Lower leg skin (tissue), 4 donors: ENCODE measurements around the gene PSPC1. TPM values are rescaled to one million over a fixed set of nuclear protein-coding genes. Genes with fewer than 3 reads are reported as not detected.
A peak's percentile ranks its signal among the peaks of the same experiment; 100 is the strongest.
"Not testable (repeated sequence)": the region's sequence is repeated elsewhere in the genome, so short reads cannot be mapped to it uniquely, and the experiment has no call there.

ENCODE experiments used
- DNase-seq, 2 donors: peaks; one replicate each; pipeline ENCODE4 v3.0.0-alpha.2; 2019; ENCODE audit warnings: low spot score in 2 of 2
- H3K4me3 ChIP-seq: fragments of 200-600 bp; sonication (generic); 2 replicates; pipeline ENCODE4 v1.5.1; 2017; ENCODE audit warnings: mild to moderate bottlenecking, low read depth; ENCODE audit not compliant: poor library complexity, severe bottlenecking
- CTCF ChIP-seq, 3 donors: fragments of 450-650 bp; IDR thresholded peaks; one replicate each; pipeline ENCODE4 v1.5.1; 2016; ENCODE audit warnings: antibody characterized with exemption in 3 of 3, mild to moderate bottlenecking in 3 of 3, moderate library complexity in 2 of 3
- POLR2A ChIP-seq, 2 donors: fragments of 450-650 bp; IDR thresholded peaks; one replicate each; pipeline ENCODE4 v1.6.1; 2016 to 2017; ENCODE audit warnings: antibody characterized with exemption in 2 of 2, mild to moderate bottlenecking in 1 of 2, moderate library complexity in 1 of 2
- WGBS, 2 donors: methylation state at CpG; one replicate each; pipeline ENCODE4 v1.1.5; 2018; 5-methylcytosine and 5-hydroxymethylcytosine counted together
- intact Hi-C: fragments of 100-400 bp; cut with DNase I; formaldehyde crosslinking; loops from one replicate; pipeline ENCODE4 v1.15.0; 2023; ENCODE audit warnings: low total_unique reads
- total RNA-seq, 4 donors: library from RNA; depleted of rRNA; stranded (reverse); fragments of >200 nt; gene quantifications; one replicate each; pipeline ENCODE4 v1.1.0, GENCODE V29; 2016

PSPC1 gene
- total RNA-seq, 4 donors from 2014 or later = 35.7 to 49.0 (median 47.4) TPM

DNA sequence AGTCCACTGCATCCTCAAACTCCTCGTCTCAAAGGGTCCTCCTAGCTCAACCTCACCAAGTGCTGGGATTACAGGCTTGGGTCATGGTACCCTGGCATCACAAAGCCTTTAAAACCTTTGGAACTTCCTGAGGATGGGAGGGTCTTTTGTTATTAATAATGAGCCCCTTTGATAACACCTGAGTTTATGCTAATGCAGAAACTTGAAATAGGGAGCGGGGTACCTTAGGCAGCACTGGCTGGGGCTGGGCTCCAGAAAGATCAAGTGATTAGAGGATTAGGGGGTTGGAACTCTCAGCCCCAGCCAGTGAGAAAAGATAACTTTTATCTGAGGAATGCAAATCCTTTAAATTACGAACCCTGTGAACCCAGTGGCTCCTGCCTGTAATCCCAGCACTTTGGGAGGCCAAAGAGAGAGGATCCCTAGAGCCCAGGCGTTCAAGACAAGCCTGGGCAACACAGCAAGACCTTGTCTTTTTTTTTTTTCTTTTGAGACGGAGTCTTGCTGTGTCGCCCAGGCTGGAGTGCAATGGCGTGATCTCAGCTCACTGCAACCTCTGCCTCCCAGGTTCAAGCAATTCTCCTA lies 9.3 kb upstream of the PSPC1 start:
- no peak overlapping the region for H3K4me3 ChIP-seq
- intact Hi-C loops = no loop called here
- DNase-seq = no peak
- TF ChIP-seq CTCF (IDR thresholded peaks at IDR 0.05) (no peak), POLR2A (IDR thresholded peaks at IDR 0.05) (no peak)
- WGBS, 2 donors = 84 to 91% methylated on average over 7 of the region's 7 CpGs

GRCh38 chr13:19782049-19782726 lies 557 bp downstream of the PSPC1 start:
- TF ChIP-seq CTCF (IDR thresholded peaks at IDR 0.05) (no peak), POLR2A (IDR thresholded peaks at IDR 0.05) (no peak)
- 1% methylated on average over 26 to 77 of the region's 77 CpGs for WGBS, 2 donors
- intact Hi-C loops = no loop called here
- peak overlapping the region; percentile 70 for H3K4me3 ChIP-seq
- DNase-seq = peak; percentile 30 to 87

- WGBS, 2 donors = 8 to 10% methylated on average over 9 of the region's 9 CpGs
- peak overlapping the region; percentile 70 for H3K4me3 ChIP-seq
- no peak for DNase-seq
- intact Hi-C loops = no loop called here
- TF ChIP-seq CTCF (IDR thresholded peaks at IDR 0.05) (no peak), POLR2A (IDR thresholded peaks at IDR 0.05) (no peak)
Observed at GRCh38 chr13:19781526-19781925, 1.2 kb downstream of the PSPC1 start.

DNA sequence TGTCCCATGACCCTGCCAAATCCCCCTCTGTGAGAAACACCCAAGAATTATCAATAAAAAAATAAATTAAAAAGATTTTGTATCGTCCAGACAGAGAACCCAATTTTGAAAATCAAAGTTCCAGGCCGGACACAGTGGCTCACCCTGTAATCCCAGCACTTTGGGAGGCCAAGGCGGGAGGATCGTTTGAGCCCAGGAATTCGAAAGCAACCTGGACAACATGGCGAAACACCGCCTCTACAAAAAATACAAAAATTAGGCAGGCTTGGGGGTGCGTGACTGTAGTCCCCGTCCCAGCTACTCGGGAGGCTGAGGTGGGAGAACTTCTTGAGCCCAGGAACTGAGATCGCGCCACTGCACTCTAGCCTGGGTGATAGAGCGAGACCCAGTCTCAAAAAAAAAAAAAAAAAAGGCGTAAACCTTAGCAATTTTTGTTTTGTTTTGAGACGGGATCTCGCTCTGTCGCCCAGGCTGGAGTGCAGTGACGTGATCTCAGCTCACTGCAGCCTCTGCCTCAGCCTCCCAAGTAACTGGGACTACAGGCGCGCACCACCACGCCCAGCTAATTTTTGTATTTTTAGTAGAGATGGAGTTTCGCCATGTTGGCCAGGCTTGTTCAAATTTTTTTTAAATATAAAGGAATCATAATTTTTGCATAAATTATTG lies 1.9 kb downstream of the PSPC1 start:
- H3K4me3 ChIP-seq, DNase-seq, intact Hi-C loops: not testable (repeated sequence)
- WGBS, 2 donors = 88 to 92% methylated on average over 22 of the region's 22 CpGs

DNA sequence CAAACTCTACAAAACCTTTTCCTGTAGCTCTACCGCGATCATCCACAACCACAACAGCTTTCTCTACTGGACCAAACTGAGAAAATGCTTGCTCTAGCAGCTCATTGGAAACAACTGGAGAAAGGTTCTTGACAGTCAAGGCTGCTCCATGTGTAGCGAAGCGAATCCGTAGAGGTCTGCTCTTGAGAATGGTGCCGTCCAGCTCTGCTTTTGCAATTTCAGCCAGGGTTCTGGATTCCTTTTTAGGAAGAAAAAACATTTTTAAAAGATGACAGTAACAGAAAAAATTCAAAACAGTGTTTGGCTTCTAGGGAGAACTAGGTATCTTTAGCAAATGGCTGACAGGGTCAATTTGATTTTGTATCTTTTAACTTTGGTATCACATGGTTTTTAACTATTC lies 10.4 kb downstream of the PSPC1 start:
- TF ChIP-seq CTCF (IDR thresholded peaks at IDR 0.05) (no peak), POLR2A (IDR thresholded peaks at IDR 0.05) (no peak)
- H3K4me3 ChIP-seq = no peak overlapping the region
- DNase-seq = peak in 1 of 2 donors; percentile 4
- intact Hi-C loops = no loop called here
- WGBS, 2 donors = 92 to 94% methylated on average over 6 of the region's 6 CpGs

- DNase-seq = no peak
- TF ChIP-seq POLR2A (IDR thresholded peaks at IDR 0.05) (no peak), CTCF (IDR thresholded peaks at IDR 0.05) (no peak)
- H3K4me3 ChIP-seq = no peak overlapping the region
- 91 to 92% methylated on average over 2 of the region's 2 CpGs for WGBS, 2 donors
- intact Hi-C loops = no loop called here
Observed at GRCh38 chr13:19769854-19770253, 12.9 kb downstream of the PSPC1 start.
